GM12878 (cell line): Measurements from ENCODE around the gene ELAVL1.

Experiments used
- ASH2L ChIP-seq: fragments of 300-600, 200-600 bp; sonication (generic); IDR thresholded peaks from 2 replicates; pipeline ENCODE4 v1.6.1; 2017; ENCODE audit warnings: low read depth, mild to moderate bottlenecking, borderline replicate concordance
- BACH1 ChIP-seq: fragments of 450-650 bp; IDR thresholded peaks from 2 replicates; pipeline ENCODE4 v1.6.1; 2017; ENCODE audit warnings: mild to moderate bottlenecking, borderline replicate concordance
- CHD4 ChIP-seq: fragments of 200-600 bp; sonication (generic); IDR thresholded peaks from 2 replicates; pipeline ENCODE4 v1.6.1; 2016; ENCODE audit warnings: mild to moderate bottlenecking
- CTCF ChIP-seq, 3 experiments: IDR thresholded peaks in 2 of 3; conservative IDR thresholded peaks in 1 of 3; 2 replicates each; pipeline ENCODE4 v1.5.1; 2011; ENCODE audit warnings: low read depth in 3 of 3, low read length in 3 of 3, mild to moderate bottlenecking in 3 of 3, control low read depth in 2 of 3, moderate library complexity in 2 of 3, inconsistent platforms in 1 of 3, mixed read lengths in 1 of 3; ENCODE audit not compliant: control insufficient read depth in 2 of 3, insufficient read depth in 1 of 3; ENCODE audit errors: extremely low read depth in 1 of 3
- EZH2 ChIP-seq: IDR thresholded peaks from 2 replicates; pipeline ENCODE4 v1.6.1; 2012; ENCODE audit warnings: low read depth, mild to moderate bottlenecking, control low read depth, inconsistent platforms, low read length, borderline replicate concordance; ENCODE audit not compliant: control insufficient read depth
- FOS ChIP-seq: IDR thresholded peaks from 3 replicates; pipeline ENCODE4 v1.6.1; 2011; ENCODE audit warnings: borderline replicate concordance; ENCODE audit not compliant: insufficient read length; ENCODE audit errors: extremely low read depth
- MYC ChIP-seq: IDR thresholded peaks from 2 replicates; pipeline ENCODE4 v1.6.1; 2011; ENCODE audit warnings: mild to moderate bottlenecking, low read length, moderate library complexity, inconsistent platforms; ENCODE audit not compliant: insufficient read depth, insufficient replicate concordance, insufficient read length, severe bottlenecking
- RAD21 ChIP-seq: IDR thresholded peaks from 2 replicates; pipeline ENCODE4 v1.6.1; 2011; ENCODE audit warnings: mild to moderate bottlenecking, low read depth, low read length, moderate library complexity; ENCODE audit not compliant: insufficient read depth
- SIN3A ChIP-seq: IDR thresholded peaks from 2 replicates; pipeline ENCODE4 v1.6.1; 2012; ENCODE audit warnings: low read depth, low read length, improper control_type of control experiment

- no peak for TF ChIP-seq CTCF (IDR thresholded peaks at IDR 0.05 in 2 of 3, conservative IDR thresholded peaks at IDR 0.05 in 1 of 3; ENCODE audit: control insufficient read depth in 2 of 3, extremely low read depth in 1 of 3, insufficient read depth in 1 of 3, low read depth in 3 of 3, low read length in 3 of 3)
- TF ChIP-seq MYC: no peak
- TF ChIP-seq EZH2: no peak
- TF ChIP-seq BACH1: no peak
- no peak for TF ChIP-seq ASH2L
- no peak for TF ChIP-seq SIN3A
- TF ChIP-seq CHD4: no peak
- TF ChIP-seq FOS: no peak
- no peak for TF ChIP-seq RAD21
Measured at GRCh38 chr19:8021374-8021773, 15.9 kb upstream of the ELAVL1 start.
